DND-41 (cell line): Measurements from ENCODE around the gene ABITRAM.

Experiments used
- ATAC-seq: fragments of 200-7000 bp; cut with Tn5 transposase; 3 replicates; pipeline ENCODE4 v1.9.1; 2021; ENCODE audit warnings: low read depth; ENCODE audit not compliant: insufficient read depth
- DNase-seq: peaks from one replicate; pipeline ENCODE4 v3.0.0-alpha.2; 2020
- H2AFZ ChIP-seq: 2 replicates; pipeline ENCODE4 v1.6.0; 2012; ENCODE audit warnings: low read depth, low read length
- H3K27ac ChIP-seq: 2 replicates; pipeline ENCODE4 v1.5.1; 2012; ENCODE audit warnings: low read length, inconsistent platforms
- H3K27me3 ChIP-seq: fragments of 200-600 bp; sonication (generic); 2 replicates; pipeline ENCODE4 v1.6.0; 2012; ENCODE audit warnings: low read length, mild to moderate bottlenecking, inconsistent platforms; ENCODE audit not compliant: insufficient read depth, poor library complexity
- H3K36me3 ChIP-seq: 2 replicates; pipeline ENCODE4 v1.5.1; 2012; ENCODE audit warnings: low read length, inconsistent platforms; ENCODE audit not compliant: insufficient read depth
- H3K4me1 ChIP-seq: 2 replicates; pipeline ENCODE4 v1.5.1; 2012; ENCODE audit warnings: mild to moderate bottlenecking, low read length; ENCODE audit not compliant: insufficient read depth
- H3K4me2 ChIP-seq: 2 replicates; pipeline ENCODE4 v1.6.0; 2012; ENCODE audit warnings: mild to moderate bottlenecking, moderate library complexity, low read length, inconsistent platforms; ENCODE audit not compliant: insufficient read depth
- H3K4me3 ChIP-seq, 2 experiments: fragments of 200-600 bp in 1 of 2; shearing (Covaris generic) in 1 of 2; 2 replicates each; pipeline ENCODE4 v1.5.1; 2012 to 2016; ENCODE audit warnings: inconsistent platforms in 2 of 2, low read length in 2 of 2, mild to moderate bottlenecking in 2 of 2, low read depth in 1 of 2, moderate library complexity in 1 of 2
- H3K79me2 ChIP-seq: 2 replicates; pipeline ENCODE4 v1.6.0; 2012; ENCODE audit warnings: low read length, inconsistent platforms; ENCODE audit not compliant: insufficient read depth
- H3K9ac ChIP-seq: 2 replicates; pipeline ENCODE4 v1.6.0; 2012; ENCODE audit warnings: low read depth, mild to moderate bottlenecking, inconsistent platforms, low read length, moderate library complexity
- H3K9me3 ChIP-seq: 2 replicates; pipeline ENCODE4 v1.5.1; 2012; ENCODE audit warnings: low read length, moderate library complexity, mild to moderate bottlenecking, inconsistent platforms; ENCODE audit not compliant: insufficient read depth, severe bottlenecking
- H4K20me1 ChIP-seq: 2 replicates; pipeline ENCODE4 v1.6.0; 2012; ENCODE audit warnings: low read length; ENCODE audit not compliant: insufficient read depth
- EZH2 ChIP-seq: IDR thresholded peaks from 3 replicates; pipeline ENCODE4 v1.6.1; 2012; ENCODE audit warnings: borderline replicate concordance, low read depth, mild to moderate bottlenecking, moderate library complexity, low read length, inconsistent platforms; ENCODE audit not compliant: severe bottlenecking
- TF ChIP-seq, protein P1 (sequence below): IDR thresholded peaks from 2 replicates; pipeline ENCODE4 v1.5.1; 2012; ENCODE audit warnings: borderline replicate concordance, low read length, moderate library complexity, mild to moderate bottlenecking; ENCODE audit not compliant: poor library complexity, severe bottlenecking; ENCODE audit errors: extremely low read depth

Gene ABITRAM

GRCh38 chr9:108973895-108974294 is 39.7 kb downstream of the ABITRAM start:
- Histone ChIP-seq H3K27ac (no peak overlapping the region), H3K4me2 (no peak overlapping the region), H3K36me3 (peaks cover 31% of the 10 kb centered on the region), H3K9me3 (no peaks in the 10 kb centered on the region), H3K4me1 (no peaks in the 10 kb centered on the region), H3K4me3 (no peak overlapping the region), H3K9ac (no peak overlapping the region), H4K20me1 (no peaks in the 10 kb centered on the region), H3K79me2 (no peaks in the 10 kb centered on the region), H2AFZ (no peak overlapping the region), H3K27me3 (no peaks in the 10 kb centered on the region)
- ATAC-seq, result no peak
- TF ChIP-seq EZH2, result no peak
- TF ChIP-seq, protein P1, sequence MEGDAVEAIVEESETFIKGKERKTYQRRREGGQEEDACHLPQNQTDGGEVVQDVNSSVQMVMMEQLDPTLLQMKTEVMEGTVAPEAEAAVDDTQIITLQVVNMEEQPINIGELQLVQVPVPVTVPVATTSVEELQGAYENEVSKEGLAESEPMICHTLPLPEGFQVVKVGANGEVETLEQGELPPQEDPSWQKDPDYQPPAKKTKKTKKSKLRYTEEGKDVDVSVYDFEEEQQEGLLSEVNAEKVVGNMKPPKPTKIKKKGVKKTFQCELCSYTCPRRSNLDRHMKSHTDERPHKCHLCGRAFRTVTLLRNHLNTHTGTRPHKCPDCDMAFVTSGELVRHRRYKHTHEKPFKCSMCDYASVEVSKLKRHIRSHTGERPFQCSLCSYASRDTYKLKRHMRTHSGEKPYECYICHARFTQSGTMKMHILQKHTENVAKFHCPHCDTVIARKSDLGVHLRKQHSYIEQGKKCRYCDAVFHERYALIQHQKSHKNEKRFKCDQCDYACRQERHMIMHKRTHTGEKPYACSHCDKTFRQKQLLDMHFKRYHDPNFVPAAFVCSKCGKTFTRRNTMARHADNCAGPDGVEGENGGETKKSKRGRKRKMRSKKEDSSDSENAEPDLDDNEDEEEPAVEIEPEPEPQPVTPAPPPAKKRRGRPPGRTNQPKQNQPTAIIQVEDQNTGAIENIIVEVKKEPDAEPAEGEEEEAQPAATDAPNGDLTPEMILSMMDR, result no peak
- no peak for DNase-seq

GRCh38 chr9:108978205-108978604 is 44.0 kb downstream of the ABITRAM start:
- Histone ChIP-seq H3K4me1 (no peaks in the 10 kb centered on the region), H3K4me3 (no peak overlapping the region), H3K4me2 (no peak overlapping the region), H3K9ac (no peak overlapping the region), H3K9me3 (no peaks in the 10 kb centered on the region), H2AFZ (no peak overlapping the region), H3K27ac (no peak overlapping the region), H3K79me2 (no peaks in the 10 kb centered on the region), H3K36me3 (peaks cover 25% of the 10 kb centered on the region), H4K20me1 (no peaks in the 10 kb centered on the region), H3K27me3 (no peaks in the 10 kb centered on the region)
- TF ChIP-seq, protein P1, result no peak
- TF ChIP-seq EZH2, result no peak
- ATAC-seq, result no peak
- DNase-seq, result no peak

DNA sequence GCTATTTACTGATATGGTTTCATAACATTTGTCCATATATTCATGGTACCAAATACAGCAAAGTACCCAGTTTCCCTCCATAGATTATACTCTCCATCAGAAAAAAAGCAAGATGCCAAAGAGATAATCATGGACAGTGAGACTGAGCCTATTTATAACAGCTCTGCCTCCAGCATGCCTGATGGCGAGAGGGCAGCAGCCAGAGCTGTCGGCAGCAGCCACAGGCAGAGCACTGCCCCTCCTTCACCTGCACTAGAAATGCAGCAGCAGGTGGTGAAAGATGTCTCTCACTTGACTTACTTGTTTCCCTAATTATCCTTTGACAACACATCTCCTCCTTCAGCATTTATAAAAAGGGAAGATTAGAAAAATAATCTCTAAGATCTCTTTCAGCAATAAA is 46.7 kb downstream of the ABITRAM start:
- H3K27me3 ChIP-seq, result no peaks in the 10 kb centered on the region
- no peaks in the 10 kb centered on the region for H3K4me1 ChIP-seq
- no peak overlapping the region for H3K4me3 ChIP-seq

DNA sequence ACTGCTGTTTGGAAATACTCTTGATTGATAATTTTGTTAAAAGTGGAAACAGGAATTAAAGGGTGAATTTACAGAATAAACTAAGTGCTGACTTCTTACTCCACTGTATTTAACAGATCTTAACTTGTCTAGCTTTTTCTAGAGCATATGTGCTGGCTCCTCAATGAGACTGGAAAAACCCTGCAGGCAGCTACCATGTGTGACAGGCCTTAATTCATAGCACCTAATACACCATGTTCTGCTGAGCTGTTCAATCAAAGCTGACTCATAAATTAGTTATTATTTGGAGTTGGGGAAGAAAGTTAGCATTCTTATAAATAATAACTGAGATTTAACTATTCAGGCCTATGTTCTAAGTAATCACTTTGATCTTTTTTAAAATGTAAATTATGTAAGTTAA is 49.7 kb downstream of the ABITRAM start:
- DNase-seq, result no peak
- no peaks in the 10 kb centered on the region for H4K20me1 ChIP-seq
- H3K4me2 ChIP-seq, result no peak overlapping the region
- H3K27ac ChIP-seq, result no peak overlapping the region
- H3K79me2 ChIP-seq, result no peaks in the 10 kb centered on the region
- H3K27me3 ChIP-seq, result no peaks in the 10 kb centered on the region
- H3K4me1 ChIP-seq, result no peaks in the 10 kb centered on the region
- H3K36me3 ChIP-seq, result peaks cover 23% of the 10 kb centered on the region
- TF ChIP-seq, protein P1, result no peak
- TF ChIP-seq EZH2, result no peak
- H3K4me3 ChIP-seq, result no peak overlapping the region
- ATAC-seq, result no peak
- no peak overlapping the region for H2AFZ ChIP-seq
- H3K9ac ChIP-seq, result no peak overlapping the region
- no peaks in the 10 kb centered on the region for H3K9me3 ChIP-seq

More for the DNA sequence above, 46.7 kb downstream of the ABITRAM start:
- DNase-seq (no peak), ATAC-seq (no peak)
- Histone ChIP-seq H3K9me3 (no peaks in the 10 kb centered on the region), H2AFZ (no peak overlapping the region), H3K4me2 (no peak overlapping the region), H3K79me2 (no peaks in the 10 kb centered on the region), H4K20me1 (no peaks in the 10 kb centered on the region), H3K27ac (no peak overlapping the region), H3K36me3 (peaks cover 19% of the 10 kb centered on the region), H3K9ac (no peak overlapping the region)
- no peak for TF ChIP-seq EZH2
